HG02938 (cell line): ENCODE data around the gene HIP1.
"Not testable (repeated sequence)": the region's sequence is repeated elsewhere in the genome, so short reads cannot be mapped to it uniquely, and the experiment has no call there.

Experiments used
- ATAC-seq: cut with Tn5 transposase; IDR thresholded peaks from one replicate; pipeline ENCODE4 v1.9.1; 2021; ENCODE audit warnings: mild to moderate bottlenecking, moderate library complexity; ENCODE audit not compliant: unreplicated experiment

Gene HIP1

DNA sequence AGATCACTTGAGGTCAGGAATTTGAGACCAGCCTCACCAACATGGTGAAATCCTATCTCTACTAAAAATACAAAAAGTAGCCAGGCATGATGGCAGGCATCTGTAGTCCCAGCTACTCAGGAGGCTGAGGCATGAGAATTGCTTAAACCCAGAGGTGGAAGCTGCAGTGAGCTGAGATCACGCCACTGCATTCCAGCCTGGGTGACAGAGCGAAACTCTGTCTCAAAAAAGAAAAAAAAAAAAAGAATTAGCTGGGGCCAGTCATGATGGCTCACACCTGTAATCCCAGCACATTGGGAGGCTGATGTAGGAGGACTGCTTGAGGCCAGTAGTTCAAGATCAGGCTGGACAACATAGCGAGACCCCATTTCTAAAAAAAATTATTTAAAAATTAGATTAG lies 21.0 kb downstream of the HIP1 start:
- ATAC-seq: not testable (repeated sequence)

DNA sequence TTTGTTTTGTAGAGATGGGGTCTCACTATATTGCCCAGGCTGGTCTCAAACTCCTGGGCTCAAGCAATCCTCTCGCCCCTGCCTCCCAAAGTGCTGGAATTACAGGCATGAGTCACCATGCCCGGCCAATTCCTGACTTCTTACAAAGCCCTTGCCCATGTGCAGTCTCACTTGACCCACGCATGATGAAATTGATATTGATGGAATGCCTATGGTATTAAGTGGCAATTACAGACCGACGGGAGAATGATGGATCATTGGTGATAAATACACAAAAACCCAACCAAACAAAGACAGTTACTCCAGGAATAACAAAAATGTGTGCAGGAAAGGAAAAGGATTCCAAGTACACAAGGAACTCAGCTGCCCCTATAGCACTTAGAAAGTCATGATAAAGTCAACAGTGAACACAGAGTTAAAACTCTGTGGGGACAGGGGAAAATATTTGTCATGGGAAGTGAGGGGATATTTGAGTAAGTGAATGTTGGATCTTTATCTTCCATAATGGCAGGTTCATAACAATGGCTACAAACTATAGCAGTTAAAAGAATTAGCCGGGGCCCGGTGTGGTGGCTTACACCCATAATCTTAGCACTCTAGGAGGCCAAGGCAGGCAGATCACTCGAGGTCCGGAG lies 21.6 kb downstream of the HIP1 start:
- ATAC-seq: no peak

DNA sequence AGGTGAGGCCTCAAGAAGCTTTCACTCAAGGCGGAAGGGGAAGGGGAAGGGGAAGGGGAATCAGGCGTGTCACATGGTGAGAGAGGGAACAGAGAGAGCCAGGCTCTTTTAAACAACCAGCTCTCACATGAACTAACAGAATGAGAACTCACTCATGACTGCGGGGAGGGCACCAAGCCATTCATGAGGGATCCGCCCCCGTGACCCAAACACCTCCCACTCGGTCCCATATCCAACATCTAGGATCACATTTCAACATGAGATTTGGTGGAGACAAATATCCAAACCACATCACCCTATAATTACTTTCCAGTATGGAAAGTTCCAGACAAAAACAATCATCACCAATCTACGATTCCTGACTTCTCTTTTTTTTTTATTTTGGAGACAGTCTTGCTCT lies 22.9 kb downstream of the HIP1 start:
- no peak for ATAC-seq

DNA sequence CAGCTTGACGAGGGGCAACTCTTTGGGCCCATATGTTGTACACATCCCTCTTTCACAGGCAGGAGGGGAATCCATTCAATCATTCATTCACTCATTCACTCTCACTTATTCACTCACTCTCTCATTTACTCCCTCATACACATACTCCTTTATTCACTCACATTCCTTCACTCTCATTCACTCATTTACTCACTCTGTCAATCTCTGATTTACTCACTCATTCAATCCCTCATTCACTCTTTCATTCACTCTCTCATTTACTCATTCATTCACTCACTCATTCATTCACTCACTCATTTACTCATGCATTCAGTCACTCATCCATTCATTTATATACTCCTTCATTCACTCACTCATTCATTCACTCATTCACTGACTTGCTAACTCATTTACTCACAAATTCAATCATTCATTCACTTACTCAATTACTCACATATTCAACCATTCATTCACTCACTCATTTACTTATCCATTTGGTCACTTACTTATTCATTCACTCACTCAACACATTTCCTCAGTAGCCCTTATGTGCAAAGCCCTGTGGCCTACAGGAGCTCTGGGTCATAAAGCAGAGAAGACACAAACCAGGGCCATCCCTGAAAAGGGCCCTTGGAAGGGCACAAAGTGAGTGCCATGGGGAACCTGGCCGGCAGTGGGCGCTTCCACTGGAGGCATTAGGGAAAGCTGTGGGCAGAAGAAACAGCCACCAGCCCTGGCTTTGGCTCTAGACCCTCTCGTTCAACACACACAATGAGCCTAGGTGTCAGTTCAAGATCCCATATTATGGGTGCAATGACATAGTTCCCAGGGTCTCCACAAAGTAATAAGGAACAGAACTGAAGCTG lies 26.0 kb downstream of the HIP1 start:
- ATAC-seq: no peak

DNA sequence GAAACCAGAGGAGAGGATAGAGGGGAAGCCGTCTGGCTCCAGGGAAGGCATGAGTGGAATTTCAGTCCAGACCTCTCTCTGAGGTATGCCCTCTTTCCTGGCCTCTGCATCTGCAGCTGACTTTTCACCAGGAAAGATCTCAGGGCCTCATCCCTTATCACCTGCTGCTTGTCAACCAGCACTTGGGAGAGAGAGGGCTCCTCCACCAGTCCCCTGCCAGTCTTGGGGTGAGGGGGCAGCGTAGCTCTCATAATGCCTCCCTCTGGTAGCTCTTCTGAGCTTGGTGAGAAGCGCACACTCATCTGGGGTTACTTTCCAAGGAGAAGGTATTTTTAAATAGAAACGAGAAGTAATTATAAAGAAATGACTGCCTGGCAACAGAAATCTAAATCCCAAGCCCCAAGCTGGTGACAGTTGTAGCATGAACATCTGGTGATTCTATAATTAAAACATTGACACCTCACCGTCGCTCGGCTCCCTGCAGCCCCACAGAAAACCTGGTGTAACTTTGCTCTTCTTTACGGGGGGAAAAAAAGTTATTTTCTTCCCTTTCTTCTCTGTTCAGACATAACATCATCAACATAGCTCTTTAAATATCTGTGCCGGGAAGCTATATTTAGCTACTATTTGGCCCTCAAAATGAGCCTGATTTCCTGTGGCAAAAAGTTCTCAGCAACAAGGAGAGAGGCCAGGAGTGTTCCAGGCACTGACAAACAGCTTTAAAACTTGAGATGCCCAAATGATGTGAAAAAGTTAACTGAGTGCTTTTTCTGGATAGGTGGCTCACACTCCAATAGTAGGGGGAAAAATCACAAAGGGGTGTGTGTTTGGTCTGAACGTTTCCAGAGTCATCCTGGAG lies 26.9 kb downstream of the HIP1 start:
- ATAC-seq: no peak

DNA sequence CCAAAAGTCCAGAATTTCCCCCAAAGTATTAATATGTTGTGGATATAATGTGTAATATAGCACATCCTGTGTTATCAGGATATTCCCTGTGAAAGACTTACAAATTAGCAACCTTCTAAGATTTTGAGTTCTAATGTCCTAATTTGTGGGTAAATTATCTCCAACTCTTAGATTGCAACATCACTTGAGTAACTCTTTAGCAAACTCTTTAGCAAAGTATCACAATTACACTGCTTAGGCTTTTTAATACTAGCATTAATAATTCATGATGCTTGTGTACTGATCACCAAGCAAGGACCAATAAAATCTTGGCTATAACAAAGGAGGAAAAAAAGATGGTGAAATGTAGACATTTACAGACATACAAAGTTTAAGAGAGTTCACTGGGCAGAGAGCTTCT lies 27.7 kb downstream of the HIP1 start:
- no peak for ATAC-seq

DNA sequence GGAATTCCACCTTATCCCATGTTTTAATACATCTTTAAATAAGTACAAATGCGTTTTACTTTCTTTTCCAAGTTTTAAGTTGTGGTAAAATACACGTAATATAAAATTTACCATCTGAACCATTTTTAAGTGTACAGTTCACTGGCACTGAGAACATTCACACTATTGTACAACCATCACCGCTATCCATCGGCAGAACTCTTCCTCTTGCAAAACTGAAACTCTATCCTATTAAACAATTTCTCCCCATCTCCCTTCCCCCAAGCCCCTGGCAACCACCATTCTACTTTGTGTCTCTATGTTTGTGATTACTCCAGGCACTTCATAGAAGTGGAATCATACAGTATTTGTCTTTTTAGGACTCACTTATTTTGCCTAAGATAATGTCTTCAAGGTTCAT lies 33.8 kb downstream of the HIP1 start:
- ATAC-seq: no peak

DNA sequence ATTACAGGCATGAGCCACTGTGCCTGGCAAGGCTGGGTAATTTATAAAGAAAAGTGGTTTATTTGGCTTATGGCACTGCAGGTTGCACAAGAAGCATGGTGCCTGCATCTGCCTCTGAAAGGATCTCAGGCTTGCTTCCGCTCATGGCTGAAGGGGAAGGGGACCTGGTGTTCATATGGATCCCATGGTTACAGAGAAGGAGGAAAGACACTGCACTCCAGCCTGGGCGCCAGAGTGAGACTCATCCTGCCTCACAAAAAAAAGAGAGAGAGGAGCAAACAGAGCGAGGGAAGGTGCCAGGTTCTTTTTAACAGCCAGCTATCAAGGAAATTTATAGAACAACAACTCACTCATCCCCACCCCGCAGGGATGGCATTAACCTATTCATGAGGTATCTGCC lies 36.2 kb downstream of the HIP1 start:
- ATAC-seq: no peak

DNA sequence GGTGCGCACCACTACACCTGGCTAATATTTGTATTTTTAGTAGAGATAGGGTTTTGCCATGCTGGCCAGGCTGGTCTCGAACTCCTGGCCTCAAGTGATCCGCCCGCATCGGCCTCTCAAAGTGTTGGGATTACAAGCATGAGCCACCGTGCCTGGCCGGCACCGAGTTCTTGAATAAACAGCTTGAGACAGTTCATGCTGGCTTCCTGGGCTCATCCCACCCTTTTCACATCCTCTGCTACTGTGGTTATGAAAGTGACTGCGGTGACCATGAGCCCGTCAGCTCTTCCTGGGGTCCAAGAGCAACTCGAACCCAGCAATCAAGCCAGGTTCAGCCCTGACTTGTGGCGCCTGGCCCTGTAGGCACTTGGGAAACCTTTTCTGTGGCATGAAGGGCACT lies 38.7 kb downstream of the HIP1 start:
- ATAC-seq: no peak

DNA sequence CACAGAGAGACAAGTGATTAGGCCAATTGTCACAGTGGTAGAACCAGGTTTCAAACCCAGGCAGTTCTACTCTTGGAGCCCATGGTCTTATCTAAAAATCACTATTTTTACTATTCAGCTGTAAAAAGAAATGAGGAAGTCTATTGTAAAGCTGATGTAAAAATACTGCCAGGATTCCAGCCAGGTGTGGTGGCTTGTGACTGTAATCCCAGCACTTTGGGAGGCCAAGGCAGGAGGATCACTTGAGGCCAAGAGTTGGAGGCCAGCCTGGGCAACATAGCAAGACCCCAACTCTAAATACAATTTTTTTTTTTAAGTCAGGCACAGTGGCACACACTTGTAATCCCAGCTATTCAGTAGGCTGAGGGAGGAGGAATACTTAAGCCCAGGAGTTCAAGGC lies 40.4 kb downstream of the HIP1 start:
- ATAC-seq: no peak

DNA sequence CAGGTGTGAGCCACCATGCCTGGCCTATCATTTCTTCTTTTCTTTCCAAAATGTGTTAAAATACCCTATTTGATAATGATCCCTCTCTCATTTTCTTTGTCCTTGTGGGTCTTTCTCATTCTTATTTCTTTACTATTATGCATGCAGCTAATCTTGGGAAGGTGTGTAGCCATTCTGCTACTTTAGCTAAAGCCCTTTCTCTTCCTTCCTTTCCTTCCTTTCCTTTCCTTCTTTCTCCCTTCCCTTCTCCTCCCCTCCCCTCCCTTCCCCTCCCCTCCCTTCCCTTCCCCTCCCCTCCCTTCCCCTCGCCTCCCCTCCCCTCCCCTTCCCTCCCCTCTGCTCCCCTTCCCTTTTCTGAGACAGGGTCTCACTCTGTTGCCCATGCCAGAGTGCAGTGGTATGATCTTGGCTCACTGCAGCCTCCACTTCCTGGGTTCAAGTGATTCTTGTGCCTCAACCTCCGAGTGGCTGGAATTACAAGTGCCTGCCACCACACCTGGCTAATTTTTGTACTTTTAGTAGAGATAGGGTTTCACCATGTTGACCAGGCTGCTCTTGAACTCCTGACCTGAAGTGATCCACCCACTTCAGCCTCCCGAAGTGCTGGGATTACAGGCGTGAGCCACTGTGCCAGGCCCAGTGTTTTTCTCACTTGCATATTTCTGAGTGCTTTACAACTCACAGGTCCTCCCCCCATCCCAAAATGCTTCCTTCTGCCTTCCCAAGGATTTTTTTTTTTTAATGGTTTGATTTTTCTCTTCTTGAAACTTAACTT lies 42.3 kb downstream of the HIP1 start:
- no peak for ATAC-seq

DNA sequence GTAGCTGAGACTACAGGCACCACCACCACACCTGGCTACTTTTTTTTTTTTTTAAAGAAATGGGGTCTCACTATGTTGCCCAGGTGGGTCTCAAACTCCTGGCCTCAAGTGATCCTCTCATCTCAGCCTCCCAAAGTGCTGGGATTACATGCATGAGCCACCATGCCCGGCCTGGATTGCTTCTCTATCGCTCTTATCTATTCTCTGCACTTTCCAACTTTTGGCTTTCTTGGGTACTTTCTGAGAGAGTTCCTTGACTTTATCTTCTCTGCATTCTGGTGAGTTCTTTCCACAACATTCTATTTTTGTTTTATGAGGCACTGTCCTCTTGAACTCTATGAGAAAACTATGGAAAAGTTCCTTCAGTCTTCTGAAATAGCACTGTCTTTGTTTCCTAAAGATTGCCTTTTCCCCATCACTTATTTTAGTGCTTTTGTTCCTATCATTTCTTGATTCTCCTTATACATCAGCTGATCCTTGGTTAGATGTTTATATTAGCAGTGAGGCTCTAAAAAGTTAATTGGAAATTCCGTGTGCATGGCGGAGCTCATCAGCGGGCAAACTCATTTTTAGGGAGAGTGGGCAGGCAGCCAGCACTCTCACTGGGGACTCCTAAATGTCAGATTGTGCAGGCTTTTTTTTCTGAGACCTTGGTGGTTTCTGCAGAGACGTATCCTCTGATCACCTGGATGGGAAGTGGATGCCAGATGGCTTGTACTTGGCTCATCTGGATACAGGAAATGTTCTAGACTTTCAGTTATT lies 43.9 kb downstream of the HIP1 start:
- no peak for ATAC-seq

DNA sequence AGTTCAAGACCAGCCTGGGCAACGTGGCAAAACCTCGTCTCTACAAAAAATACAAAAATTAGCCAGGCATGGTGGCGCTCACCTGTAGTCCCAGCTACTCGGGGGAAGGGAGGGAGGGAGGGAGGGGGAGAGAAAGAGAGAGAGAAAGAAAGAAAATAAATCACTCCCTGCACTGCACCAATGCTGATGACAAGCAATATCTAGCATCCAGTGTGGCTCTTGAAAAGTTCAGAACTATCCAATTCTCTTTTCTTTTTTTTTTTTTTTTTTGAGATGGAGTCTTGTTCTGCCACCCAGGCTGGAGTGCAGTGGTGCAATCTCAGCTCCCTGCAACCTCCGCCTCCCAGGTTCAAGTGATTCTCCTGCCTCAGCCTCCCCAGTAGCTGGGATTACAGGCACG lies 45.1 kb downstream of the HIP1 start:
- not testable (repeated sequence) for ATAC-seq

DNA sequence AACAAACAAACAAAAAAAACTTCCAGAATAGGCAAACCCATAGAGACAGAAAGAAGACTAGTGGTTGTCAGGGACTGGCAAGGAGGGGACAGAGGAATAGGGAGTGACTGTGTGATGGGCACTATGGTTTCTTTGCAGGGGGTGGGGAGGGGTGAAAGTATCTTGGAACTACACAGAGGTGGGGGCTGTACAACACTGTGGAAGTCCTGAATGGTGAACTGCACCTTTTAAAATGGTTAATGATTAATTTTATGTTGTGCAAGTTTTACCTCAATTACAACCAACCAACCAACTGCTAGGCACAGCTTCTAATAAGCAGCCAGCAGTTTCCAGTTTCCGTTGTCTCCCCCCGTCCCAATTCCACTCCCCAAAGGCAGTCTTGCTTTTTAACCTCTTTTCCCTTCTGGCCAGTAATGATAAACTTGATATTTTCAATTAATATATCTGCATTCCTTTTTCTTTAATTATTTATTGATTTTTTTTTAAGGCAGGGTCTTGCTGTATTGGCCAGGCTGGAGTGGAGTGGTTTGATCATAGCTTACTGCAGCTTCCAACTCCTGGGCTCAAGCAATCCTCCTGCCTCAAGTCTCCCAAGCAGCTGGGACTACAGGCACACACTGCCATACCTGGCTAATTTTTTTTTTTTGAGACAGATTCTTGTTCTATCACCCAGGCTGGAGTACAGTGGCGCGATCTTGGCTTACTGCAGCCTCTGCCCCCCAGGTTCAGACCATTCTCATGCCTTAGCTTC lies 46.8 kb downstream of the HIP1 start:
- no peak for ATAC-seq

DNA sequence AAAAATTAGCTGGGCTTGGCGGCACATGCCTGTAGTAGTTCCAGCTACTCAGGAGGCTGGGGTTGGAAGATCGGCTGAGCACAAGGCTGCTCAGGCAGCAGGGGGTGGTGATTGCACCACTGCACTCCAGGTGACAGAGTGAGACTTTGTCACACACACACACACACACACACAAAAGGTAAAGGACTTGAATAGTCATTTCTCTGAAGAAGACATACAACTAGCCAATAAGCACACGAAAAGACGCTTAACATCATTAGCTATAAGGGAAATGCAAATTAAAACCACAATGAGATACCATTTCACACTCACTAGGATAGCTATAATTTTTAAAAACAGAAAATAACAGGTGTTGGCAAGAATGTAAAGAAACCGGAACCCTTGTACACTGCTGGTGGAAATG lies 48.6 kb downstream of the HIP1 start:
- ATAC-seq: no peak

DNA sequence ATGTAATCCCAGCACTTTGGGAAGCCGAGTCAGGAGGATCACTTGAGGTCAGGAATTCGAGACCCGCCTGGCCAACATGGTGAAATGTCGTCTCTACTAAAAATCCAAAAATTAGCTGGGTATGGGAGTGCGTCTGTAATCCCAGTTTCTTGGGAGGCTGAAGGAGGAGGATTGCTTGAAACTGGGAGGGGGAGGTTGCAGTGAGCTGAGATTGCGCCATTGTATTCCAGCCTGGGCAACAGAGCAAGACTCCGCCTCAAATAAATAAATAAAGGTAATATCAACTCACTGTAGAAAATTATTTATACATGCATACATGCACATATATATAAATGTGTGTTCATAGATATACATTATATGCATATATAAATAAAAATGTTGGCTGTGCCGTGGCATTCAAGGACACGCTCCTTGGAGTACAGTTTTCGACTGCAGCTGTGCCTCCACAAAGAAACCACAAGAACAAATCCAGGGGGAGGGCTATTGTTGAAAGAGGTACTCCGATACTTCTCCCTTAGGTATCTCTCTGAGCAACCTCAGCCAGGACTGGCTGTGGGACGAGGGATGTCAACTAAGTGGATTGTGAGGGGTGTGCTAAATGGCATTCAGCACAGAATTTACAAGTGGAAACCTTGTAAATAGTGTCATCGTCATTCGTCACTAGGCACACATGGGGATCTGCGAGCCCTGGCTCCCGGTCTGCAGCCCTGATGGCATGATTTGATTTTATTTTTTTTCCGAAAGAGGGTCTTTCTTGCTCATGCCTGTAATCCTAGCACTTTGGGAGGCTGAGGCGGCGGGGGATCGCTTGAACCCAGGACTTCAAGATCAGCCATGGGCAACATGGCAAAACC lies 49.3 kb downstream of the HIP1 start:
- ATAC-seq: no peak

DNA sequence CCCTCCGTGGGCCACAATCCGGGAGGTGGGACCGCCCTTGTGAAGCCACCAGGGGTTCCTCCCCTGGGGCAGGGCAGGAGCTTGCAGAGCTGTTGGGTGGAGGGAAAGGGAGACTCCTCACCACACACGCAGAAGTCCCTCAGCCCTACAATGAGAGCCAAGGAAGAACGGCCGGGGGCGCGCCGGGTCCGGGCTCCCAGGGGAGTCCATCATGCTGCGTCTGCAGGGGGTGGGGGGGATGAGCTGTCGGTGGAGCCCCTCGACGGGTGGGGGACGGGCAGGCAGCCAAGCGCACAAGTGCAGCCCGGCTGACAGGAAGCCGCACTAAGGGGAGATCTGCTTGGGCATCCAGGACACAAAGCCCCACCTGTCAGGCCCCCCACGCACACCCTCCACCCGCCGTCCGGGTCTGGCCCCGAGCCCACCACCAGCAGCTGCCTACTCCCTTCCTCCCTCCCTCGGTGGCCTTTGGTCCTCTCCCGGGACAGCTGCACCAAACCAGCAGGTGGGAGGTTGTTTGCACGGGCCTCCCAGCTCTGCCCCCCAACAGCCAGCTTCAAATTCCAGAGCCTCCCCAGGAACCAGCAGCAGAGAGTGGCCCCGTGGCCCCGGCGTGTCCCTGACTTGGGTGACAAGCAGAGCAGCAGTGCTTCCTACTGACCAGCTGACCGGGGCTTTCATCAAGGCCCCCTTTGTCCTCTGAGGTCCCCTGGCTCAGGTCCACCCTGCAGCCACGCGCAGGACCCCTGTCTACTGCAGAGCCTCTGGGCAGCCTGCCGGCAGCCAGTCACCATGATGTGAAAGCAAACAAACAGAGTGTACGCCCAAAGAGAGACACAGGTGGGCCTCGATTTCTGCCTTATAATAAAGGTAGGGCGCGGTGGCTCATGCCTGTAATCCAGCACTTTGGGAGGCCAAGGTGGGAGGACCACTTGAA lies 50.3 kb downstream of the HIP1 start:
- ATAC-seq: no peak
